ENCODE data around the gene TAX1BP3.

TAX1BP3 gene

DNA sequence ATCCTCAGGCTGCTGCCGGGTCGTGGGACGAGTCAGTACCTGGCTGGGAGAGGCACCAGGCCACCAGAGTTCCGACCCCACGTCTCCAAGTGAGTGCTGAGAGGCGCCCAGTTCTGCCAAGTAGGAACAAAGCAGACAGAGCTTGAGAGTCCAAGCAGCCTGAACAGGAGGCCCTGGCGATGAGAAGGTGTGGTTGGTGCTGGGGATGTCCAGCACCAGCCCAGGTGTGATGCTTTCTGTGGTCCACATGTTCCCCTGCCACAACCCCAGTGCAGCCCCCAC, 10.8 kb downstream of the TAX1BP3 start:
- no peak for FAIRE-seq
- no peak for TF ChIP-seq CTCF (IDR thresholded peaks at IDR 0.05; ENCODE audit: insufficient read depth, missing control alignments)

DNA sequence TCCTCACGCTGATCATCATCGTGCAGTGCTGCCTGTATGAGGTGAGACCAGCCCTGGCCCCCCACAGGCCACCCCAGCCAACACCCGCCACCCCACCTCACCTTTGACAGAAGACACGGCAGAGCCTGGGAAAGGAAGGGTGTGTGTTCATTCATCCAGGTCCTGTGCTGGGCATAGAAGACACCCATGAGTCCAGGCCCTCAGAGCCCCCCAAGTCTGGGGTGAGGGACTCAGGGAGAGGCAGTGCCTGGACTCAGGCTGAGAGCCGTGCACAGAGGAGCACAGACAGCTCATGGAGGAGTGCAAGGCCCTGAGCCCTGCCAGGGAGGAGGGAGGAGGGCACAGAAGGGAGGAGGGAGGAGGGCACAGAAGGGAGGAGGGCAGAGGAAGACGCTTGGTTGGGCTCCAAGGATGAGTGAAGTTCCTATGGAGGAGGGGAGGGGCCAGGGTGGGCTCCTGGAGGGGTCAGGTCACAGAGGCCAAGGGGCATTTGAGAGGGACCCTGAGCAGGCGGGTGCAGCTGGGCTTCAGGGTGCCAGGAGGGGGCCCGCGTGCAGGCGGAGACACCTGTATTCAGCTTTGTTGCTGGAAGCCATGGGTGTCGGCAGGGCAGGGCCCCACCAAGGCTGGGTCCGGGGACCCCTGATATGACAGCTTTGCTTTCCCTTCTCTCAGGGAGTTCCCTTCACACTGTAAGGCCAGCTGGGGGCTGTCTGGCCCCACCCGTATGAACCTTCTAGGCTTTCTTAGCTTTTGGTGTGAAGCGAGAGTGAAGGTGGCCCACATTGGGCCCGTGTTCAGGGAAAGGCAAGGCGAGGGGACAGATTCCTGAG, 11.4 kb downstream of the TAX1BP3 start:
- no peak for TF ChIP-seq CTCF (IDR thresholded peaks at IDR 0.05; ENCODE audit: insufficient read depth, missing control alignments)
- no peak for FAIRE-seq
- DNase-seq (ENCODE audit: insufficient read length, low spot score): no peak

More for the DNA sequence above, 10.8 kb downstream of the TAX1BP3 start:
- DNase-seq (ENCODE audit: insufficient read length, low spot score): no peak

GRCh38 chr17:3656353-3656752, 12.0 kb downstream of the TAX1BP3 start:
- DNase-seq (ENCODE audit: insufficient read length, low spot score) (no peak), FAIRE-seq (no peak)
- no peak for TF ChIP-seq CTCF (IDR thresholded peaks at IDR 0.05; ENCODE audit: insufficient read depth, missing control alignments)

DNA sequence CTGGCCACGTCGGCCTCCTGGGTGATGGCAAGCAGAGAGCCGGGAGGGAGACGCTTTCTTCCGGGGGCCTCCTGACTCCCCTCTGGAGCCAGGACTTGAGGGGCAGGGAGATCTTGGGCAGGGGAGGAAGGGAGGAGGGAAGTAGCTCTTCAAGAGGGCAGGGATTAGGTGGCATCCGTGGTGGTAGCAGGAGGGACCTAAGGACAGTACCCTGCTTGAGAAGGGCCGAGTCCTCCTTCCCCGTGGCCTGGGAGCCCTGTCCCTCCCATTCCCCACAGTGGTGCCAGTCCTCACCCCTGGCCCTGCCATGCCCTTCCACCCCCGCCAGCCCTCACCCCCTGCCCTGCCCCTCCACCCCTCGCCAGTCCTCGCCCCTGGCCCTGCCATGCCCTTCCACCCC, 12.6 kb downstream of the TAX1BP3 start:
- no peak for TF ChIP-seq CTCF (IDR thresholded peaks at IDR 0.05; ENCODE audit: insufficient read depth, missing control alignments)
- FAIRE-seq: no peak
- DNase-seq (ENCODE audit: insufficient read length, low spot score): no peak

DNA sequence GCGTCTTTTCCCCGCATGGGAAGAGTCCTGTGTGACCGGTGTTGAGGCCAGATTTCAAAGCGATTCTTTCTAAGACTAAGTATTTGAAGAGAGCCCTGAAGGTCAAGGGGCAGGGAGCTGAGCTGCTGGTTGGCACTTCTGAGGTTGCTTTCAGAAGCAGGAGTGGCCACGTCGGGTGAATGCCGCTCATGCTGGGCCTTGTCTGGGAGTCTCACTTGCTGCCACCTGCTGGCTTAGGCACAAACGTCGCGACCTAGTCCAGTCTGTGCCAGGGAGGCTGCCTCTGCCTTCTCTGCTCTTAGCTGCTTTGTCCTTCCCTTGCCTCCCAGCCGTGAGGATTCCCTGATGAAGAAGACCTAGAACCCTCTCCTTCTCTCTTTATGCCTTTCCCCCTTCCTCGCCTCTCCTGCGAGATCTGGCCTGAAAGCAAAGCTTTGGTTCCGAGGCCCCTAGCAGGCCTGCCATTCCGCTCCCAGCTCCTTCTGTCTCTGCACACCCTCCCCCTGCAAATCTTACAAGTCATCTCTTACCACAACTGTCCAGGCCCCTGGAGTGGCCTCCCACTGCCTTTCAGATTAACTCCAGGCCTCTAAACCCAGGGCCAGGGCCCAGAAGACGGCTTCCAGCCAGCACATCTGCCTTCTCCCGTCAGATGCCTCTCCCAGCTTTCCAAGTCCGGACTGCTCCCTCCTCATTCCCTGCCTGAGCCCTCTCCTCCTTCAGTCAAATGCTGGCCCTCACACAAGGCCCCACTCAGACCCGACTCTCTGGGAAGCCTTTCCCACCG, 20.4 kb downstream of the TAX1BP3 start:
- peak; percentile 54 for DNase-seq (ENCODE audit: insufficient read length, low spot score)
- TF ChIP-seq CTCF (IDR thresholded peaks at IDR 0.05; ENCODE audit: insufficient read depth, missing control alignments): peak; percentile 21
- FAIRE-seq: no peak

DNA sequence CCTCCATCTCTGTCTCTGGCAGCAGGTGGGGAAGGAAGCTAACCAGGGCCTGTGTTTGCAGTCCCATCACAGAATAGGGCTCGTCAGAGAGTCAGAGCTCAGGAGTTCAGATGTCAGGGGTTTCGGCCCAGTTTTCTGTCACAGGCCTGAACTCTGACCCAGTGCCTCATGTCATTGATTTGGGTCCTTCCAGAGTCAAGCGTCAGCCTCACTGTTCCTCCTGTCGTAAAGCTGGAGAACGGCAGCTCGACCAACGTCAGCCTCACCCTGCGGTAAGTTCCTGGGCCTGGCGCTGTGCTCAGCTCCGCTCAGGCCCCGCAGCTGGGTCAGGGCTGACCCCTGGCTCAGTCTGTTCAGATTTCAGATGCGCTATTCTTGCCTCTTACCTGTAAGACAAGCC, 21.1 kb downstream of the TAX1BP3 start:
- no peak for TF ChIP-seq CTCF (IDR thresholded peaks at IDR 0.05; ENCODE audit: insufficient read depth, missing control alignments)
- DNase-seq (ENCODE audit: insufficient read length, low spot score) (no peak), FAIRE-seq (no peak)

DNA sequence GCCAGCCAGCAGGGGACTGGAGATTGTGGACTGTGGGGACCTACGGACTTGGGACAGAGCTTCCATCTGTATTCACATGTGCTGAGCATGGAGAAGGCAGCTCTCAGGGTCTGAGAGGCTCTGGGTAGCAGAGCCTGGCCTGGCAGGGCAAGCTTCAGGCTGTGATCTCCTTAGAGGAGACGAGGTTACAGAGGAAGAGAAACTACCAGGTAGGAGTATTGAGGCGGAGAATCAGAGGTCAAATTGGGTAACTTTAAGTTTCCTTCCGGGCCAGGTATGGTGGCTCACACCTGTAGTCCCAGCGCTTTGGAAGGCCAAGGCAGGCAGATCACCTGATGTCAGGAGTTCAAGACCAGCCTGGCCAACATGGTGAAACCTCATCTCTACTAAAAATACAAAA, 23.1 kb downstream of the TAX1BP3 start:
- DNase-seq (ENCODE audit: insufficient read length, low spot score): no peak
- TF ChIP-seq CTCF (IDR thresholded peaks at IDR 0.05; ENCODE audit: insufficient read depth, missing control alignments): no peak
- no peak for FAIRE-seq
